ENCODE measurements around the gene ELAC1.

DNA sequence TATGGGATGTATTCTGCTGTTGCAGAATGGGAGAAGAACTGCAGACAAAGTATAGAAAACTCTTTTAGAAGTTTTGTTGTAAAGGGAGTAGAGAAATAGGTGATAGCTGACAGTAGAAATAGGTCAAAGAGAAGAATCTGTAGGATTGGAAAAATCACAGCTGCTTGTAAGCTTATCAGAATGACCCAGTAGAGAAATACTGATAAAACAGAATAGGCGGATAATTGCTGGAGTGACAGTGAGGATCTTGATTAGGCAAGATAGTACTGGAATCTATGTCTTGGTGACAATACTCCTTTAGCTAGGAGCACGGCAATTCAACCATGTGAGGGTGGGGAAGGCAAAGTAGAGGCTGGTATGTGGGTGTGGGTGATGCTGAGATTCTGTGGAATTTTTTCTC is 57.7 kb downstream of the ELAC1 start:
- TF ChIP-seq, protein P1, sequence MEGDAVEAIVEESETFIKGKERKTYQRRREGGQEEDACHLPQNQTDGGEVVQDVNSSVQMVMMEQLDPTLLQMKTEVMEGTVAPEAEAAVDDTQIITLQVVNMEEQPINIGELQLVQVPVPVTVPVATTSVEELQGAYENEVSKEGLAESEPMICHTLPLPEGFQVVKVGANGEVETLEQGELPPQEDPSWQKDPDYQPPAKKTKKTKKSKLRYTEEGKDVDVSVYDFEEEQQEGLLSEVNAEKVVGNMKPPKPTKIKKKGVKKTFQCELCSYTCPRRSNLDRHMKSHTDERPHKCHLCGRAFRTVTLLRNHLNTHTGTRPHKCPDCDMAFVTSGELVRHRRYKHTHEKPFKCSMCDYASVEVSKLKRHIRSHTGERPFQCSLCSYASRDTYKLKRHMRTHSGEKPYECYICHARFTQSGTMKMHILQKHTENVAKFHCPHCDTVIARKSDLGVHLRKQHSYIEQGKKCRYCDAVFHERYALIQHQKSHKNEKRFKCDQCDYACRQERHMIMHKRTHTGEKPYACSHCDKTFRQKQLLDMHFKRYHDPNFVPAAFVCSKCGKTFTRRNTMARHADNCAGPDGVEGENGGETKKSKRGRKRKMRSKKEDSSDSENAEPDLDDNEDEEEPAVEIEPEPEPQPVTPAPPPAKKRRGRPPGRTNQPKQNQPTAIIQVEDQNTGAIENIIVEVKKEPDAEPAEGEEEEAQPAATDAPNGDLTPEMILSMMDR (conservative IDR thresholded peaks at IDR 0.05; ENCODE audit: low read depth in 2 of 2) = no peak
- TF ChIP-seq, protein P2, sequence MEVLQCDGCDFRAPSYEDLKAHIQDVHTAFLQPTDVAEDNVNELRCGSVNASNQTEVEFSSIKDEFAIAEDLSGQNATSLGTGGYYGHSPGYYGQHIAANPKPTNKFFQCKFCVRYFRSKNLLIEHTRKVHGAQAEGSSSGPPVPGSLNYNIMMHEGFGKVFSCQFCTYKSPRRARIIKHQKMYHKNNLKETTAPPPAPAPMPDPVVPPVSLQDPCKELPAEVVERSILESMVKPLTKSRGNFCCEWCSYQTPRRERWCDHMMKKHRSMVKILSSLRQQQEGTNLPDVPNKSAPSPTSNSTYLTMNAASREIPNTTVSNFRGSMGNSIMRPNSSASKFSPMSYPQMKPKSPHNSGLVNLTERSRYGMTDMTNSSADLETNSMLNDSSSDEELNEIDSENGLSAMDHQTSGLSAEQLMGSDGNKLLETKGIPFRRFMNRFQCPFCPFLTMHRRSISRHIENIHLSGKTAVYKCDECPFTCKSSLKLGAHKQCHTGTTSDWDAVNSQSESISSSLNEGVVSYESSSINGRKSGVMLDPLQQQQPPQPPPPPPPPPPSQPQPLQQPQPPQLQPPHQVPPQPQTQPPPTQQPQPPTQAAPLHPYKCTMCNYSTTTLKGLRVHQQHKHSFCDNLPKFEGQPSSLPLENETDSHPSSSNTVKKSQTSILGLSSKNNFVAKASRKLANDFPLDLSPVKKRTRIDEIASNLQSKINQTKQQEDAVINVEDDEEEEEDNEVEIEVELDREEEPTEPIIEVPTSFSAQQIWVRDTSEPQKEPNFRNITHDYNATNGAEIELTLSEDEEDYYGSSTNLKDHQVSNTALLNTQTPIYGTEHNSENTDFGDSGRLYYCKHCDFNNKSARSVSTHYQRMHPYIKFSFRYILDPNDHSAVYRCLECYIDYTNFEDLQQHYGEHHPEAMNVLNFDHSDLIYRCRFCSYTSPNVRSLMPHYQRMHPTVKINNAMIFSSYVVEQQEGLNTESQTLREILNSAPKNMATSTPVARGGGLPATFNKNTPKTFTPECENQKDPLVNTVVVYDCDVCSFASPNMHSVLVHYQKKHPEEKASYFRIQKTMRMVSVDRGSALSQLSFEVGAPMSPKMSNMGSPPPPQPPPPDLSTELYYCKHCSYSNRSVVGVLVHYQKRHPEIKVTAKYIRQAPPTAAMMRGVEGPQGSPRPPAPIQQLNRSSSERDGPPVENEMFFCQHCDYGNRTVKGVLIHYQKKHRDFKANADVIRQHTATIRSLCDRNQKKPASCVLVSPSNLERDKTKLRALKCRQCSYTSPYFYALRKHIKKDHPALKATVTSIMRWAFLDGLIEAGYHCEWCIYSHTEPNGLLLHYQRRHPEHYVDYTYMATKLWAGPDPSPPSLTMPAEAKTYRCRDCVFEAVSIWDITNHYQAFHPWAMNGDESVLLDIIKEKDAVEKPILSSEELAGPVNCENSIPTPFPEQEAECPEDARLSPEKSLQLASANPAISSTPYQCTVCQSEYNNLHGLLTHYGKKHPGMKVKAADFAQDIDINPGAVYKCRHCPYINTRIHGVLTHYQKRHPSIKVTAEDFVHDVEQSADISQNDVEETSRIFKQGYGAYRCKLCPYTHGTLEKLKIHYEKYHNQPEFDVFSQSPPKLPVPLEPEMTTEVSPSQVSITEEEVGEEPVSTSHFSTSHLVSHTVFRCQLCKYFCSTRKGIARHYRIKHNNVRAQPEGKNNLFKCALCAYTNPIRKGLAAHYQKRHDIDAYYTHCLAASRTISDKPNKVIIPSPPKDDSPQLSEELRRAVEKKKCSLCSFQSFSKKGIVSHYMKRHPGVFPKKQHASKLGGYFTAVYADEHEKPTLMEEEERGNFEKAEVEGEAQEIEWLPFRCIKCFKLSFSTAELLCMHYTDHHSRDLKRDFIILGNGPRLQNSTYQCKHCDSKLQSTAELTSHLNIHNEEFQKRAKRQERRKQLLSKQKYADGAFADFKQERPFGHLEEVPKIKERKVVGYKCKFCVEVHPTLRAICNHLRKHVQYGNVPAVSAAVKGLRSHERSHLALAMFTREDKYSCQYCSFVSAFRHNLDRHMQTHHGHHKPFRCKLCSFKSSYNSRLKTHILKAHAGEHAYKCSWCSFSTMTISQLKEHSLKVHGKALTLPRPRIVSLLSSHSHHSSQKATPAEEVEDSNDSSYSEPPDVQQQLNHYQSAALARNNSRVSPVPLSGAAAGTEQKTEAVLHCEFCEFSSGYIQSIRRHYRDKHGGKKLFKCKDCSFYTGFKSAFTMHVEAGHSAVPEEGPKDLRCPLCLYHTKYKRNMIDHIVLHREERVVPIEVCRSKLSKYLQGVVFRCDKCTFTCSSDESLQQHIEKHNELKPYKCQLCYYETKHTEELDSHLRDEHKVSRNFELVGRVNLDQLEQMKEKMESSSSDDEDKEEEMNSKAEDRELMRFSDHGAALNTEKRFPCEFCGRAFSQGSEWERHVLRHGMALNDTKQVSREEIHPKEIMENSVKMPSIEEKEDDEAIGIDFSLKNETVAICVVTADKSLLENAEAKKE (CRISPR knock-in tag; IDR thresholded peaks at IDR 0.05) = no peak
- TF ChIP-seq, protein P3, sequence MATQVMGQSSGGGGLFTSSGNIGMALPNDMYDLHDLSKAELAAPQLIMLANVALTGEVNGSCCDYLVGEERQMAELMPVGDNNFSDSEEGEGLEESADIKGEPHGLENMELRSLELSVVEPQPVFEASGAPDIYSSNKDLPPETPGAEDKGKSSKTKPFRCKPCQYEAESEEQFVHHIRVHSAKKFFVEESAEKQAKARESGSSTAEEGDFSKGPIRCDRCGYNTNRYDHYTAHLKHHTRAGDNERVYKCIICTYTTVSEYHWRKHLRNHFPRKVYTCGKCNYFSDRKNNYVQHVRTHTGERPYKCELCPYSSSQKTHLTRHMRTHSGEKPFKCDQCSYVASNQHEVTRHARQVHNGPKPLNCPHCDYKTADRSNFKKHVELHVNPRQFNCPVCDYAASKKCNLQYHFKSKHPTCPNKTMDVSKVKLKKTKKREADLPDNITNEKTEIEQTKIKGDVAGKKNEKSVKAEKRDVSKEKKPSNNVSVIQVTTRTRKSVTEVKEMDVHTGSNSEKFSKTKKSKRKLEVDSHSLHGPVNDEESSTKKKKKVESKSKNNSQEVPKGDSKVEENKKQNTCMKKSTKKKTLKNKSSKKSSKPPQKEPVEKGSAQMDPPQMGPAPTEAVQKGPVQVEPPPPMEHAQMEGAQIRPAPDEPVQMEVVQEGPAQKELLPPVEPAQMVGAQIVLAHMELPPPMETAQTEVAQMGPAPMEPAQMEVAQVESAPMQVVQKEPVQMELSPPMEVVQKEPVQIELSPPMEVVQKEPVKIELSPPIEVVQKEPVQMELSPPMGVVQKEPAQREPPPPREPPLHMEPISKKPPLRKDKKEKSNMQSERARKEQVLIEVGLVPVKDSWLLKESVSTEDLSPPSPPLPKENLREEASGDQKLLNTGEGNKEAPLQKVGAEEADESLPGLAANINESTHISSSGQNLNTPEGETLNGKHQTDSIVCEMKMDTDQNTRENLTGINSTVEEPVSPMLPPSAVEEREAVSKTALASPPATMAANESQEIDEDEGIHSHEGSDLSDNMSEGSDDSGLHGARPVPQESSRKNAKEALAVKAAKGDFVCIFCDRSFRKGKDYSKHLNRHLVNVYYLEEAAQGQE (IDR thresholded peaks at IDR 0.05; ENCODE audit: unreplicated experiment) = no peak
- TF ChIP-seq EZH2 (IDR thresholded peaks at IDR 0.05; ENCODE audit: low read depth, unreplicated experiment) = no peak
